Measurements from ENCODE around the gene SMG7. TPM values are rescaled to one million over a fixed set of nuclear protein-coding genes. Genes with fewer than 3 reads are reported as not detected.

SMG7 gene
- total RNA-seq, 2 experiments from 2014 or later, result 35.2 to 39.1 TPM

- Histone ChIP-seq H3K27ac (ENCODE audit: low read depth in 1 of 2, low read length in 2 of 2) (peak overlapping the region; percentile 86 to 96), H3K4me3 (ENCODE audit: low read length) (peak overlapping the region; percentile 78), H3K9me3 (ENCODE audit: control insufficient read depth in 1 of 2, insufficient read depth in 1 of 2, low read length in 2 of 2) (no peaks in the 10 kb centered on the region), H3K4me1 (ENCODE audit: insufficient read depth, low read length) (peaks cover 22% of the 10 kb centered on the region), H3K36me3 (ENCODE audit: insufficient read depth, low read length) (no peaks in the 10 kb centered on the region), H3K27me3 (ENCODE audit: control insufficient read depth in 1 of 2, insufficient read depth in 2 of 2, low read length in 2 of 2) (no peaks in the 10 kb centered on the region)
- ATAC-seq (ENCODE audit: poor library complexity) (peak; percentile 50), DNase-seq (peak; percentile 76 to 94 (median 84))
- peak; percentile 80 for TF ChIP-seq CTCF (IDR thresholded peaks at IDR 0.05)
- intact Hi-C loops (cut with DNase I, micrococcal nuclease), result loop anchor here (1.0 to 10.0 kb wide), 9 partner anchors 34 to 1574 kb away; partner anchors contain the start of genes TSEN15 (in 2 of the 2), ARPC5 (in 1 of the 2), NPL (in 1 of the 2) and RGS16 (in 1 of the 2)
- Mint-ChIP-seq H3K36me3 (ENCODE audit: low read depth) (peaks cover 30% of the 10 kb centered on the region), H3K4me3 (peak overlapping the region; percentile 96), H3K9me3 (no peaks in the 10 kb centered on the region), H3K27me3 (no peaks in the 10 kb centered on the region), H3K27ac (peak overlapping the region; percentile 97), H3K4me1 (ENCODE audit: low read depth) (peaks cover 37% of the 10 kb centered on the region)
- ChIA-PET CTCF (interaction anchor here (0.5 to 1.5 kb wide), 3 partner anchors 48 to 492 kb away, joined by 3 to 4 read pairs (median 3); no protein-coding TSS in a partner anchor), POLR2A (interaction anchor here (0.9 kb wide), 1 partner anchor 164 kb away, joined by 4 read pairs; no protein-coding TSS in a partner anchor)
These were observed 1.9 kb upstream of the SMG7 start for GRCh38 chr1:183470147-183470960.

- no peak for TF ChIP-seq CTCF (IDR thresholded peaks at IDR 0.05)
- peak; percentile 27 to 88 (median 52) for DNase-seq
- Mint-ChIP-seq H3K9me3 (no peaks in the 10 kb centered on the region), H3K36me3 (ENCODE audit: low read depth) (peaks cover 30% of the 10 kb centered on the region), H3K4me3 (peak overlapping the region; percentile 96), H3K27me3 (no peaks in the 10 kb centered on the region), H3K27ac (peak overlapping the region; percentile 97), H3K4me1 (ENCODE audit: low read depth) (peaks cover 37% of the 10 kb centered on the region)
- Histone ChIP-seq H3K4me1 (ENCODE audit: insufficient read depth, low read length) (peaks cover 22% of the 10 kb centered on the region), H3K4me3 (ENCODE audit: low read length) (peak overlapping the region; percentile 78), H3K27me3 (ENCODE audit: control insufficient read depth in 1 of 2, insufficient read depth in 2 of 2, low read length in 2 of 2) (no peaks in the 10 kb centered on the region), H3K9me3 (ENCODE audit: control insufficient read depth in 1 of 2, insufficient read depth in 1 of 2, low read length in 2 of 2) (no peaks in the 10 kb centered on the region), H3K36me3 (ENCODE audit: insufficient read depth, low read length) (no peaks in the 10 kb centered on the region), H3K27ac (ENCODE audit: low read depth in 1 of 2, low read length in 2 of 2) (peak overlapping the region; percentile 86 to 96)
- POLR2A ChIA-PET, result interaction anchor here (0.6 to 2.0 kb wide), 5 partner anchors 27 to 1283 kb away, joined by 3 to 12 read pairs (median 4); partner anchors contain the start of genes EDEM3 and TSEN15
- intact Hi-C loops (cut with DNase I, micrococcal nuclease), result loop anchor here (1.0 to 10.0 kb wide), 10 partner anchors 34 to 1574 kb away; partner anchors contain the start of genes TSEN15 (in 2 of the 2), ARPC5 (in 1 of the 2), NPL (in 1 of the 2) and RGS16 (in 1 of the 2)
- CTCF ChIA-PET, result interaction anchor here (0.5 to 0.7 kb wide), 2 partner anchors 47 to 491 kb away, joined by 3 to 4 read pairs; no protein-coding TSS in a partner anchor
- ATAC-seq (ENCODE audit: poor library complexity), result peak; percentile 13
These were observed 1.1 kb upstream of the SMG7 start for GRCh38 chr1:183470961-183471742.
